Nephron progenitor cell (in vitro differentiated cells): ENCODE data around the gene EIF4E1B.
A peak's percentile ranks its signal among the peaks of the same experiment; 100 is the strongest.

Source experiments
- DNase-seq: peaks from one replicate; pipeline ENCODE4 v3.0.0; 2021
- H3K27ac Mint-ChIP-seq: 2 replicates; pipeline ENCODE4 v1.8.0; 2021; ENCODE audit warnings: mild to moderate bottlenecking, moderate library complexity, mixed read lengths
- H3K27me3 Mint-ChIP-seq: 2 replicates; pipeline ENCODE4 v1.8.0; 2021; ENCODE audit warnings: mild to moderate bottlenecking, low read depth, mixed read lengths; ENCODE audit not compliant: poor library complexity
- H3K36me3 Mint-ChIP-seq: 2 replicates; pipeline ENCODE4 v1.8.0; 2021; ENCODE audit warnings: low read depth, mixed read lengths
- H3K4me1 Mint-ChIP-seq: 2 replicates; pipeline ENCODE4 v1.8.0; 2021; ENCODE audit warnings: mixed read lengths
- H3K4me3 Mint-ChIP-seq: 2 replicates; pipeline ENCODE4 v1.8.0; 2021; ENCODE audit warnings: mild to moderate bottlenecking, moderate library complexity, mixed read lengths
- H3K9me3 Mint-ChIP-seq: 2 replicates; pipeline ENCODE4 v1.8.0; 2021; ENCODE audit warnings: mild to moderate bottlenecking, moderate library complexity, mixed read lengths
- CTCF ChIP-seq: fragments of 200-600 bp; sonication (generic); IDR thresholded peaks from 2 replicates; pipeline ENCODE4 v1.5.0; 2021; ENCODE audit warnings: antibody characterized with exemption

EIF4E1B gene

GRCh38 chr5:176625512-176625911 lies 5.0 kb upstream of the EIF4E1B start:
- no peak for TF ChIP-seq CTCF
- H3K36me3 Mint-ChIP-seq: no peaks in the 10 kb centered on the region
- H3K4me3 Mint-ChIP-seq: no peak overlapping the region
- no peak for DNase-seq
- H3K27me3 Mint-ChIP-seq: peaks cover 92% of the 10 kb centered on the region
- peaks cover 13% of the 10 kb centered on the region for H3K4me1 Mint-ChIP-seq
- H3K27ac Mint-ChIP-seq: no peak overlapping the region
- H3K9me3 Mint-ChIP-seq: no peaks in the 10 kb centered on the region

GRCh38 chr5:176625966-176626875 lies 4.3 kb upstream of the EIF4E1B start:
- H3K9me3 Mint-ChIP-seq: no peaks in the 10 kb centered on the region
- H3K4me3 Mint-ChIP-seq: no peak overlapping the region
- no peak overlapping the region for H3K27ac Mint-ChIP-seq
- H3K27me3 Mint-ChIP-seq: peaks cover 92% of the 10 kb centered on the region
- no peak for DNase-seq
- TF ChIP-seq CTCF: no peak
- peaks cover 18% of the 10 kb centered on the region for H3K4me1 Mint-ChIP-seq
- no peaks in the 10 kb centered on the region for H3K36me3 Mint-ChIP-seq

GRCh38 chr5:176626876-176627236 lies 3.6 kb upstream of the EIF4E1B start:
- H3K4me3 Mint-ChIP-seq: no peak overlapping the region
- peaks cover 92% of the 10 kb centered on the region for H3K27me3 Mint-ChIP-seq
- H3K4me1 Mint-ChIP-seq: peaks cover 19% of the 10 kb centered on the region
- H3K27ac Mint-ChIP-seq: no peak overlapping the region
- H3K36me3 Mint-ChIP-seq: no peaks in the 10 kb centered on the region
- TF ChIP-seq CTCF: no peak
- H3K9me3 Mint-ChIP-seq: no peaks in the 10 kb centered on the region
- no peak for DNase-seq

GRCh38 chr5:176627582-176627981 lies 2.9 kb upstream of the EIF4E1B start:
- peaks cover 19% of the 10 kb centered on the region for H3K4me1 Mint-ChIP-seq
- no peak overlapping the region for H3K4me3 Mint-ChIP-seq
- no peaks in the 10 kb centered on the region for H3K9me3 Mint-ChIP-seq
- H3K36me3 Mint-ChIP-seq: no peaks in the 10 kb centered on the region
- H3K27ac Mint-ChIP-seq: no peak overlapping the region
- no peak for TF ChIP-seq CTCF
- H3K27me3 Mint-ChIP-seq: peaks cover 92% of the 10 kb centered on the region
- no peak for DNase-seq

- peaks cover 91% of the 10 kb centered on the region for H3K27me3 Mint-ChIP-seq
- H3K4me3 Mint-ChIP-seq: peak overlapping the region; percentile 62
- no peaks in the 10 kb centered on the region for H3K9me3 Mint-ChIP-seq
- no peak for TF ChIP-seq CTCF
- H3K36me3 Mint-ChIP-seq: no peaks in the 10 kb centered on the region
- peaks cover 23% of the 10 kb centered on the region for H3K4me1 Mint-ChIP-seq
- DNase-seq: no peak
- no peak overlapping the region for H3K27ac Mint-ChIP-seq
Observed at GRCh38 chr5:176628406-176629228, 1.9 kb upstream of the EIF4E1B start.
